HEK293 (cell line): Measurements from ENCODE around the gene MEGF6.
A peak's percentile ranks its signal among the peaks of the same experiment; 100 is the strongest.

Experiments
- CTCF ChIA-PET: fragments of 350-600 bp; formaldehyde crosslinking; extraction: SDS; loops from one replicate; lab custom pipeline; 2021; ENCODE audit warnings: antibody characterized with exemption; lab: Yijun Ruan, JAX
- POLR2A ChIA-PET: fragments of 300-600 bp; formaldehyde crosslinking; extraction: SDS; loops from one replicate; lab custom pipeline; 2020; ENCODE audit warnings: antibody characterized with exemption, inconsistent platforms; lab: Yijun Ruan, JAX
- H3K27ac ChIP-seq: fragments of 200-500 bp; sonication (Bioruptor generic); 2 replicates; pipeline ENCODE4 v1.5.1; 2014; ENCODE audit warnings: low read depth, low read length, control low read depth, inconsistent platforms; ENCODE audit errors: extremely low read depth
- H3K36me3 ChIP-seq, 2 experiments: fragments of 200-500 bp in 1 of 2; sonication (Bioruptor generic) in 1 of 2; 1 replicate in 1 of 2; 2 replicates in 1 of 2; pipeline ENCODE4 v1.5.1; 2014 to 2017; ENCODE audit warnings: inconsistent platforms in 2 of 2, low read length in 2 of 2; ENCODE audit not compliant: control insufficient read depth in 2 of 2, insufficient read depth in 1 of 2
- H3K4me1 ChIP-seq: fragments of 200-500 bp; sonication (Bioruptor generic); 2 replicates; pipeline ENCODE4 v1.5.1; 2014; ENCODE audit warnings: mild to moderate bottlenecking, low read length, inconsistent platforms; ENCODE audit not compliant: control insufficient read depth, insufficient read depth
- H3K4me3 ChIP-seq: 2 replicates; pipeline ENCODE4 v1.5.1; 2011; ENCODE audit warnings: low read depth, mild to moderate bottlenecking, control low read depth, low read length, moderate library complexity
- H3K9me3 ChIP-seq: fragments of 200-500 bp; sonication (Bioruptor generic); 2 replicates; pipeline ENCODE4 v1.5.1; 2014; ENCODE audit warnings: low read depth, low read length, inconsistent platforms; ENCODE audit not compliant: control insufficient read depth, insufficient read depth
- GLIS1 ChIP-seq: fragments of 450-650 bp; formaldehyde crosslinking; IDR thresholded peaks from 2 replicates; pipeline ENCODE4 v1.5.1; 2016; ENCODE audit warnings: missing biosample characterization, missing genetic modification characterization
- ZIC2 ChIP-seq: fragments of 450-650 bp; formaldehyde crosslinking; IDR thresholded peaks from 2 replicates; pipeline ENCODE4 v1.5.1; 2016; ENCODE audit warnings: missing biosample characterization, missing genetic modification characterization
- ZNF223 ChIP-seq: fragments of 450-650 bp; formaldehyde crosslinking; IDR thresholded peaks from 2 replicates; pipeline ENCODE4 v1.5.1; 2016; ENCODE audit warnings: missing biosample characterization, missing genetic modification characterization
- ZNF23 ChIP-seq: fragments of 450-650 bp; formaldehyde crosslinking; IDR thresholded peaks from 2 replicates; pipeline ENCODE4 v1.5.1; 2016; ENCODE audit warnings: missing biosample characterization, missing genetic modification characterization, borderline replicate concordance
- ZNF404 ChIP-seq: fragments of 450-650 bp; formaldehyde crosslinking; IDR thresholded peaks from 2 replicates; pipeline ENCODE4 v1.5.1; 2017; ENCODE audit warnings: missing biosample characterization, missing genetic modification characterization
- ZNF416 ChIP-seq: fragments of 450-650 bp; formaldehyde crosslinking; IDR thresholded peaks from 2 replicates; pipeline ENCODE4 v1.5.1; 2016; ENCODE audit warnings: missing biosample characterization, missing genetic modification characterization
- ZNF596 ChIP-seq: fragments of 450-650 bp; IDR thresholded peaks from 2 replicates; pipeline ENCODE4 v1.5.0; 2018; ENCODE audit warnings: missing biosample characterization, mild to moderate bottlenecking, missing genetic modification characterization, moderate library complexity
- ZNF677 ChIP-seq: fragments of 450-650 bp; IDR thresholded peaks from 2 replicates; pipeline ENCODE4 v1.5.0; 2018; ENCODE audit warnings: missing biosample characterization, mild to moderate bottlenecking, missing genetic modification characterization, moderate library complexity
- ZNF747 ChIP-seq: fragments of 450-650 bp; formaldehyde crosslinking; IDR thresholded peaks from 2 replicates; pipeline ENCODE4 v1.5.1; 2016; ENCODE audit warnings: missing biosample characterization, missing genetic modification characterization
- ZNF791 ChIP-seq: fragments of 450-650 bp; formaldehyde crosslinking; IDR thresholded peaks from 2 replicates; pipeline ENCODE4 v1.5.1; 2016; ENCODE audit warnings: missing biosample characterization, missing genetic modification characterization
- ZNF837 ChIP-seq: fragments of 450-650 bp; formaldehyde crosslinking; IDR thresholded peaks from 2 replicates; pipeline ENCODE4 v1.5.1; 2016; ENCODE audit warnings: missing biosample characterization, missing genetic modification characterization
- TF ChIP-seq, protein P1 (sequence below): fragments of 450-650 bp; formaldehyde crosslinking; IDR thresholded peaks from 2 replicates; pipeline ENCODE4 v1.5.0; 2017; ENCODE audit warnings: missing biosample characterization, missing genetic modification characterization, borderline replicate concordance
- TF ChIP-seq, protein P2 (sequence below): fragments of 450-650 bp; formaldehyde crosslinking; IDR thresholded peaks from 2 replicates; pipeline ENCODE4 v1.5.1; 2017; ENCODE audit warnings: missing biosample characterization, missing genetic modification characterization
- TF ChIP-seq, protein P3 (sequence below): fragments of 450-650 bp; formaldehyde crosslinking; IDR thresholded peaks from 2 replicates; pipeline ENCODE4 v1.5.1; 2016; ENCODE audit warnings: missing biosample characterization, missing genetic modification characterization
- TF ChIP-seq, protein P4 (sequence below): fragments of 450-650 bp; formaldehyde crosslinking; IDR thresholded peaks from 2 replicates; pipeline ENCODE4 v1.5.1; 2016; ENCODE audit warnings: missing biosample characterization, missing genetic modification characterization

Gene MEGF6

DNA sequence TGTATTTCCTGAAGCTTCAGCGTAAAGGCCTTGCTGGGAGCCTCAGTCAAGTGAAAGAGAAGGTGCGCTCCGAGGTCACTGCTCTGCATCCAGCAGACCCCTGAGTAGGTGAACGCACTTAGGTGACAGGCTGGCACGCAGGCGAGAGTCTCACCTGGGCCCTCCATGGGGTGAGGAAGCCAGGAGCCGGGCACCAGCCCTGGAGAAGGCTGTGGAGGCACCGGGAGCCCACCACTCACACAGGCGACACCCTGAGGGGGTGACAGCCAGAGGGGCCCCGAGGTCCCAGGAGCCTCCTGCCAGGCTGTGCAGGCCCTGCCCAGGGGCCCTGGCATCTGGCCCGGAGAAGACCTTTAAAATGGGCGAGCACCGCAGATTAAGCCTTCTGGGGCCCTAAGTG lies 89.2 kb downstream of the MEGF6 start (continued):
- TF ChIP-seq, protein P1, sequence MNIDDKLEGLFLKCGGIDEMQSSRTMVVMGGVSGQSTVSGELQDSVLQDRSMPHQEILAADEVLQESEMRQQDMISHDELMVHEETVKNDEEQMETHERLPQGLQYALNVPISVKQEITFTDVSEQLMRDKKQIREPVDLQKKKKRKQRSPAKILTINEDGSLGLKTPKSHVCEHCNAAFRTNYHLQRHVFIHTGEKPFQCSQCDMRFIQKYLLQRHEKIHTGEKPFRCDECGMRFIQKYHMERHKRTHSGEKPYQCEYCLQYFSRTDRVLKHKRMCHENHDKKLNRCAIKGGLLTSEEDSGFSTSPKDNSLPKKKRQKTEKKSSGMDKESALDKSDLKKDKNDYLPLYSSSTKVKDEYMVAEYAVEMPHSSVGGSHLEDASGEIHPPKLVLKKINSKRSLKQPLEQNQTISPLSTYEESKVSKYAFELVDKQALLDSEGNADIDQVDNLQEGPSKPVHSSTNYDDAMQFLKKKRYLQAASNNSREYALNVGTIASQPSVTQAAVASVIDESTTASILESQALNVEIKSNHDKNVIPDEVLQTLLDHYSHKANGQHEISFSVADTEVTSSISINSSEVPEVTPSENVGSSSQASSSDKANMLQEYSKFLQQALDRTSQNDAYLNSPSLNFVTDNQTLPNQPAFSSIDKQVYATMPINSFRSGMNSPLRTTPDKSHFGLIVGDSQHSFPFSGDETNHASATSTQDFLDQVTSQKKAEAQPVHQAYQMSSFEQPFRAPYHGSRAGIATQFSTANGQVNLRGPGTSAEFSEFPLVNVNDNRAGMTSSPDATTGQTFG (tag by site-specific recombination), result no peak

DNA sequence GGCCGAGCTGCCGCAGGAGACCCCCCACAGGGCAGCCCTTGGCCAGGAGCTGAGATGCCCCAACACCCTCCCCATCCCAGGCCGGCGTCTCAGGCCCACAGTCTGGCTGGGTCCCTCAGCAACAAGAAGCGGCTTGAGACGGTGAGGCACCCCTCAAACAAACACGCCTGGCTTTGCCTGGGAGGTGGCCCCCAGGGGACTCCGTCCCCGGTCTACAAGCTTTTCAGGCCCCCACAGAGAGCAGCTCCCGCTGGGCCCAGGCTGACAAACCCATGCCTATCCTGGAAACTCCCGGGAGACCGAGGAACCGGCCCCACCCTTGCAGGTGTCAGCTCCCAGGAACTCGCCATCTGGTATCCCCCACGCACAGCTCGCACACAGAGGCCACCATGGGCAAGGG lies 89.9 kb downstream of the MEGF6 start:
- Histone ChIP-seq H3K27ac (no peak overlapping the region), H3K9me3 (no peaks in the 10 kb centered on the region), H3K4me1 (no peaks in the 10 kb centered on the region), H3K4me3 (no peak overlapping the region), H3K36me3 (no peaks in the 10 kb centered on the region)
- 0 out of 2 replicates have a peak, but pooled peaks have one; percentile 9 for TF ChIP-seq ZIC2
- peak; percentile 89 for TF ChIP-seq GLIS1 (tag by site-specific recombination)
- TF ChIP-seq ZNF837 (tag by site-specific recombination), result no peak
- ChIA-PET POLR2A (no interaction called here), CTCF (no interaction called here)

DNA sequence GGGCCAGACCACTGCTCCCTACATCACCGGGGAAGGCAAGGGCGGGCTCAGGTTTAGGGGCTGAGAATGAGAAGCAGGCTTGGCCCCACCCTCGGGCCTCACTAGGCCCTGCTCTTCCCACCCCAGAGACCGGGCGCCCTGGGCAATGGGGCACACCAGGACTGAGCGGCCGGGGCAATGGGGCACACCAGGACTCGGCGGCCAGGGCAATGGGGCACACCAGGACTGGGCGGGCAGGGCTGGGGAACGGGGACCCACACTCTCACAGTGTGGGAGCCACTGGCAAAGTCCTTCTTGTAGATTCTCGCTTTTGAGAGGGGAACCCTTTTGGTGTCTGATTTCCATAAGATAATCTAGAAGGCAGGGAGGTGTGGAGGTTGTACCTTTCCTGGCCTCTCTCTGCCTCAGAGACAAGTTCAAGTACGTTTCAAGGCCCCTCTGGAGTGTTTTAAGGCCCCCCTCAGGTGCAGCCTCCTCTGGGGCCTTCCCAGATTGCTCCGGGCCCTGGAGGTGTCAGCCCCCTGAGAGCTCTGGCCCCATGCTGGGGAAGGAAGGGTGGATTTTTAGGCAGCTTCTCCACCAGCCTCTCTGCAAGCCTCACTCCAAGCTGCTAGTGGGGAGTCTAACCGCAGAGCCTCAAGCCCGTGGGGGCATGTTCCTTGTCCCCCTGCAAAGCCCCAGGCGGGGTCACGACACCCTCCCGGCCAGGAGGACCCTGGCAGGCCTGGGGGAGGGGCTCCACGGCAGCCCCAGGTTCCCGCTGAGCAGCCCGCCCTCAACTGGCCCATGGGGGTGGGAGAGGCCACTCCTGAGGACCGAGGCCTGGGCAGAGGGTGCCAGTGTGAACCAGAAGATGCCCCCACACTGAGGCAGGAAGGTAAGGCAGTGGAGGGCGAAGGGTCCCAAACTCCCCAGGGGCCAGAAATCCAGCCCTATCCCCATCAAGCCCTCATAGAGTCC lies 90.6 kb downstream of the MEGF6 start:
- Histone ChIP-seq H3K4me1 (no peaks in the 10 kb centered on the region), H3K36me3 (no peaks in the 10 kb centered on the region), H3K27ac (no peak overlapping the region), H3K4me3 (no peak overlapping the region), H3K9me3 (no peaks in the 10 kb centered on the region)
- CTCF ChIA-PET, result no interaction called here
- POLR2A ChIA-PET, result no interaction called here
- TF ChIP-seq, protein P2, sequence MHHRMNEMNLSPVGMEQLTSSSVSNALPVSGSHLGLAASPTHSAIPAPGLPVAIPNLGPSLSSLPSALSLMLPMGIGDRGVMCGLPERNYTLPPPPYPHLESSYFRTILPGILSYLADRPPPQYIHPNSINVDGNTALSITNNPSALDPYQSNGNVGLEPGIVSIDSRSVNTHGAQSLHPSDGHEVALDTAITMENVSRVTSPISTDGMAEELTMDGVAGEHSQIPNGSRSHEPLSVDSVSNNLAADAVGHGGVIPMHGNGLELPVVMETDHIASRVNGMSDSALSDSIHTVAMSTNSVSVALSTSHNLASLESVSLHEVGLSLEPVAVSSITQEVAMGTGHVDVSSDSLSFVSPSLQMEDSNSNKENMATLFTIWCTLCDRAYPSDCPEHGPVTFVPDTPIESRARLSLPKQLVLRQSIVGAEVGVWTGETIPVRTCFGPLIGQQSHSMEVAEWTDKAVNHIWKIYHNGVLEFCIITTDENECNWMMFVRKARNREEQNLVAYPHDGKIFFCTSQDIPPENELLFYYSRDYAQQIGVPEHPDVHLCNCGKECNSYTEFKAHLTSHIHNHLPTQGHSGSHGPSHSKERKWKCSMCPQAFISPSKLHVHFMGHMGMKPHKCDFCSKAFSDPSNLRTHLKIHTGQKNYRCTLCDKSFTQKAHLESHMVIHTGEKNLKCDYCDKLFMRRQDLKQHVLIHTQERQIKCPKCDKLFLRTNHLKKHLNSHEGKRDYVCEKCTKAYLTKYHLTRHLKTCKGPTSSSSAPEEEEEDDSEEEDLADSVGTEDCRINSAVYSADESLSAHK, result peak; percentile 98
- TF ChIP-seq ZIC2 (peak; percentile 85), ZNF23 (tag by site-specific recombination) (no peak), GLIS1 (tag by site-specific recombination) (peak; percentile 87)
- TF ChIP-seq, protein P3, sequence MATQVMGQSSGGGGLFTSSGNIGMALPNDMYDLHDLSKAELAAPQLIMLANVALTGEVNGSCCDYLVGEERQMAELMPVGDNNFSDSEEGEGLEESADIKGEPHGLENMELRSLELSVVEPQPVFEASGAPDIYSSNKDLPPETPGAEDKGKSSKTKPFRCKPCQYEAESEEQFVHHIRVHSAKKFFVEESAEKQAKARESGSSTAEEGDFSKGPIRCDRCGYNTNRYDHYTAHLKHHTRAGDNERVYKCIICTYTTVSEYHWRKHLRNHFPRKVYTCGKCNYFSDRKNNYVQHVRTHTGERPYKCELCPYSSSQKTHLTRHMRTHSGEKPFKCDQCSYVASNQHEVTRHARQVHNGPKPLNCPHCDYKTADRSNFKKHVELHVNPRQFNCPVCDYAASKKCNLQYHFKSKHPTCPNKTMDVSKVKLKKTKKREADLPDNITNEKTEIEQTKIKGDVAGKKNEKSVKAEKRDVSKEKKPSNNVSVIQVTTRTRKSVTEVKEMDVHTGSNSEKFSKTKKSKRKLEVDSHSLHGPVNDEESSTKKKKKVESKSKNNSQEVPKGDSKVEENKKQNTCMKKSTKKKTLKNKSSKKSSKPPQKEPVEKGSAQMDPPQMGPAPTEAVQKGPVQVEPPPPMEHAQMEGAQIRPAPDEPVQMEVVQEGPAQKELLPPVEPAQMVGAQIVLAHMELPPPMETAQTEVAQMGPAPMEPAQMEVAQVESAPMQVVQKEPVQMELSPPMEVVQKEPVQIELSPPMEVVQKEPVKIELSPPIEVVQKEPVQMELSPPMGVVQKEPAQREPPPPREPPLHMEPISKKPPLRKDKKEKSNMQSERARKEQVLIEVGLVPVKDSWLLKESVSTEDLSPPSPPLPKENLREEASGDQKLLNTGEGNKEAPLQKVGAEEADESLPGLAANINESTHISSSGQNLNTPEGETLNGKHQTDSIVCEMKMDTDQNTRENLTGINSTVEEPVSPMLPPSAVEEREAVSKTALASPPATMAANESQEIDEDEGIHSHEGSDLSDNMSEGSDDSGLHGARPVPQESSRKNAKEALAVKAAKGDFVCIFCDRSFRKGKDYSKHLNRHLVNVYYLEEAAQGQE (tag by site-specific recombination), result no peak

DNA sequence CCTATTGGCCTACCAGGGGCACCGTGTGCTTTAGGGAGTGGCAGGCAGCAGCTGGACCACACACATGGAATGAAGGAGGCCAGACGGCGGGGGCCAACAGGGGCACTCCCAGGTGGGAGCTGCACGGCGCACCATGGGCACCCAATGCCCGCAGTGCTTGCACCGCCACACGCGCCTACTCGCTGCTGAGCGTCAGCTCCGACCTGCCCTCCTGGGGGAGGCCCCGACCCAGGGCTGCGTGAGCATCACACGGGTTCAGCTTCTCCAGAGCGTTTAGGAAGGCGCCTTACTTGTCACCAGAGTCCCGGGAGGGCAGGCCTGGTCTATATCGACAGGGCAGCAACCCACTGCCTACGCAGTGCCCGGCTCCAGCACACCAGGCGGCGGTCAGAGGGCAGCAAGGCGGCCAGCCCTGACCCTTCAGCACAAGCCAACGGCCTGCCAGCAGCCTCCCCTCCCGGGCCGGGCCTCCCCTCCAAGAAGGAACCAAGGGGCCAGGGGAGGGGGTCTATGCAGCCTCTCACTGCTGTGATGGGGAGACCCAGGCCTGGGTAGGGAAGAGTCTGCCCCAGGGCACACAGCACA lies 91.9 kb downstream of the MEGF6 start:
- no peaks in the 10 kb centered on the region for H3K9me3 ChIP-seq
- no peaks in the 10 kb centered on the region for H3K4me1 ChIP-seq
- CTCF ChIA-PET, result interaction anchor here (0.6 to 1.7 kb wide), 3 partner anchors 16 to 566 kb away, joined by 3 to 8 read pairs (median 3); no protein-coding TSS in a partner anchor
- TF ChIP-seq ZNF791 (no peak), ZNF596 (tag by site-specific recombination) (no peak), ZNF677 (tag by site-specific recombination) (no peak), ZNF416 (tag by site-specific recombination) (no peak), ZNF404 (no peak), ZNF223 (tag by site-specific recombination) (no peak), ZNF747 (tag by site-specific recombination) (no peak)
- TF ChIP-seq, protein P4, sequence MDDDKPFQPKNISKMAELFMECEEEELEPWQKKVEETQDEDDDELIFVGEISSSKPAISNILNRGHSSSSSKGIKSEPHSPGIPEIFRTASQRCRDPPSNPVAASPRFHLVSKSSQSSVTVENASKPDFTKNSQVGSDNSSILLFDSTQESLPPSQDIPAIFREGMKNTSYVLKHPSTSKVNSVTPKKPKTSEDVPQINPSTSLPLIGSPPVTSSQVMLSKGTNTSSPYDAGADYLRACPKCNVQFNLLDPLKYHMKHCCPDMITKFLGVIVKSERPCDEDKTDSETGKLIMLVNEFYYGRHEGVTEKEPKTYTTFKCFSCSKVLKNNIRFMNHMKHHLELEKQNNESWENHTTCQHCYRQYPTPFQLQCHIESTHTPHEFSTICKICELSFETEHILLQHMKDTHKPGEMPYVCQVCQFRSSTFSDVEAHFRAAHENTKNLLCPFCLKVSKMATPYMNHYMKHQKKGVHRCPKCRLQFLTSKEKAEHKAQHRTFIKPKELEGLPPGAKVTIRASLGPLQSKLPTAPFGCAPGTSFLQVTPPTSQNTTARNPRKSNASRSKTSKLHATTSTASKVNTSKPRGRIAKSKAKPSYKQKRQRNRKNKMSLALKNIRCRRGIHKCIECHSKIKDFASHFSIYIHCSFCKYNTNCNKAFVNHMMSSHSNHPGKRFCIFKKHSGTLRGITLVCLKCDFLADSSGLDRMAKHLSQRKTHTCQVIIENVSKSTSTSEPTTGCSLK (tag by site-specific recombination), result no peak
- H3K36me3 ChIP-seq, result no peaks in the 10 kb centered on the region
- no peak overlapping the region for H3K4me3 ChIP-seq
- H3K27ac ChIP-seq, result no peak overlapping the region
- POLR2A ChIA-PET, result no interaction called here
